Upper lobe of left lung (tissue), 6 donors: ENCODE measurements around the gene TOR1B. TPM values are rescaled to one million over a fixed set of nuclear protein-coding genes. Genes with fewer than 3 reads are reported as not detected.

Experiments
- ATAC-seq, 2 donors: fragments of 200-7000 bp; cut with Tn5 transposase; one replicate each; pipeline ENCODE4 v1.9.1; 2022; ENCODE audit warnings: mild to moderate bottlenecking in 2 of 2, moderate library complexity in 2 of 2; ENCODE audit not compliant: low FRiP score in 2 of 2
- DNase-seq, 2 donors: peaks; one replicate each; pipeline ENCODE4 v3.0.0-alpha.2; 2019 to 2020
- H3K27ac ChIP-seq, 4 donors: fragments of 200-600 bp; sonication (generic); one replicate each; pipeline ENCODE4 v1.5.1; 2016 to 2019
- H3K27me3 ChIP-seq, 4 donors: fragments of 200-600 bp; sonication (generic); one replicate each; pipeline ENCODE4 v1.5.1; 2017 to 2019
- H3K36me3 ChIP-seq, 4 donors: fragments of 200-600 bp; sonication (generic); one replicate each; pipeline ENCODE4 v1.5.1; 2016 to 2019
- H3K4me1 ChIP-seq, 4 donors: fragments of 200-600 bp; sonication (generic); one replicate each; pipeline ENCODE4 v1.5.1; 2018 to 2019
- H3K4me3 ChIP-seq, 4 donors: fragments of 200-600 bp; sonication (generic); one replicate each; pipeline ENCODE4 v1.5.1; 2017 to 2019; ENCODE audit warnings: mild to moderate bottlenecking in 2 of 4, moderate library complexity in 1 of 4
- H3K9me3 ChIP-seq, 4 donors: fragments of 200-600 bp; sonication (generic); one replicate each; pipeline ENCODE4 v1.5.1; 2018 to 2019
- CTCF ChIP-seq, 6 experiments: fragments of 450-650 bp in 4 of 6; fragments of 200-600 bp in 2 of 6; sonication (generic) in 2 of 6; IDR thresholded peaks; one replicate each; pipeline ENCODE4 v1.5.1; 2016 to 2019; ENCODE audit warnings: antibody characterized with exemption in 6 of 6
- EP300 ChIP-seq, 4 donors: sonication (generic); formaldehyde crosslinking; IDR thresholded peaks; one replicate each; pipeline ENCODE4 v1.5.1; 2017; ENCODE audit warnings: antibody characterized with exemption in 4 of 4, control low read depth in 2 of 4
- POLR2A ChIP-seq, 4 donors: fragments of 450-650 bp; IDR thresholded peaks; one replicate each; pipeline ENCODE4 v1.5.1; 2016 to 2017; ENCODE audit warnings: antibody characterized with exemption in 4 of 4, mild to moderate bottlenecking in 2 of 4
- POLR2AphosphoS5 ChIP-seq, 2 donors: sonication (generic); formaldehyde crosslinking; IDR thresholded peaks; one replicate each; pipeline ENCODE4 v1.5.1; 2017; ENCODE audit warnings: antibody characterized with exemption in 2 of 2
- WGBS, 2 donors: methylation state at CpG; one replicate each; pipeline ENCODE4 v1.1.5; 2017 to 2018; 5-methylcytosine and 5-hydroxymethylcytosine counted together
- total RNA-seq, 6 donors: library from RNA; depleted of rRNA in 4 of 6; stranded (reverse); fragments of >200 nt in 4 of 6; gene quantifications; one replicate each; pipeline versions ENCODE4 v1.1.0 to v1.2.1, GENCODE V29; 2016 to 2021
- donor health status: DM: no; HTN: no; CAD: no; lungs with moderate emphysema.
- donor health status: DM: no; HTN: yes; CAD: no; lungs with severe emphysema.

The TOR1B gene
- total RNA-seq, 6 donors from 2014 or later: 13.0 to 37.4 (median 25.0) TPM

GRCh38 chr9:129826344-129826743 lies 23.4 kb downstream of the TOR1B start:
- DNase-seq: no peak
- no peaks in the 10 kb centered on the region for H3K27me3 ChIP-seq
- H3K4me1 ChIP-seq: peaks cover 7 to 13% (median 10%) of the 10 kb centered on the region in 4 donors
- TF ChIP-seq EP300 (IDR thresholded peaks at IDR 0.05) (no peak), CTCF (IDR thresholded peaks at IDR 0.05) (no peak), POLR2A (IDR thresholded peaks at IDR 0.05) (no peak), POLR2AphosphoS5 (IDR thresholded peaks at IDR 0.05) (no peak)
- WGBS, 2 donors: 84 to 89% methylated on average over 6 of the region's 6 CpGs
- H3K27ac ChIP-seq: no peak overlapping the region
- no peak overlapping the region for H3K4me3 ChIP-seq
- no peaks in the 10 kb centered on the region for H3K9me3 ChIP-seq
- H3K36me3 ChIP-seq: peaks cover 30 to 59% (median 45%) of the 10 kb centered on the region in 4 donors
- ATAC-seq: no peak

- no peak overlapping the region for H3K4me3 ChIP-seq
- no peaks in the 10 kb centered on the region for H3K27me3 ChIP-seq
- DNase-seq: no peak
- no peak for TF ChIP-seq POLR2AphosphoS5 (IDR thresholded peaks at IDR 0.05)
- no peak for TF ChIP-seq CTCF (IDR thresholded peaks at IDR 0.05)
- no peak for TF ChIP-seq EP300 (IDR thresholded peaks at IDR 0.05)
- H3K4me1 ChIP-seq: peaks cover 7 to 13% (median 10%) of the 10 kb centered on the region in 4 donors
- H3K36me3 ChIP-seq: peaks cover 27 to 59% (median 45%) of the 10 kb centered on the region in 4 donors
- H3K9me3 ChIP-seq: no peaks in the 10 kb centered on the region
- no peak for ATAC-seq
- 96 to 100% methylated on average over 1 of the region's 1 CpG for WGBS, 2 donors
- H3K27ac ChIP-seq: no peak overlapping the region
Observed at GRCh38 chr9:129826759-129827158, 23.8 kb downstream of the TOR1B start.

DNA sequence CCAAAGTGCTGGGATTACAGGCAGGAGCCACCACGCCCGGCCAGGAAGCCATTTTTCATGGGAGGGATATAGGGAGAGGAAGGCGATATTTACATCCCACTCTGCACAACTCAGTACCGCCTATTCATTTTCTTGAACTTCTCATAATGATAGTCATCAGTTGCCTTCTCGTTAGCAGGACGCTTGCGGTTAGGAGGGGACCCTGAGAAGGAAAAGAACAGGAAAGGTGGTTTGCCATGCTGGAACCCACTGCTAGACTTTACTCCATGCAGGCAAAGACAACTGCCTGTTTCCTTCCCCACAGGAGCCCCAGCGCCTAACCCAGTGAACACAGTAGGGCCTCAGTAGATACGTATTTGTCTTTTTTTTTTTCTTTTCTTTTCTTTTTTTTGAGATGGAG lies 25.1 kb downstream of the TOR1B start:
- H3K4me3 ChIP-seq: no peak overlapping the region
- ATAC-seq (no peak), DNase-seq (no peak)
- 85 to 88% methylated on average over 9 of the region's 9 CpGs for WGBS, 2 donors
- no peak overlapping the region for H3K27ac ChIP-seq
- H3K4me1 ChIP-seq: peaks cover under 1 to 5% (median 2%) of the 10 kb centered on the region in 4 donors
- no peaks in the 10 kb centered on the region for H3K27me3 ChIP-seq
- TF ChIP-seq EP300 (IDR thresholded peaks at IDR 0.05) (no peak), CTCF (IDR thresholded peaks at IDR 0.05) (no peak), POLR2AphosphoS5 (IDR thresholded peaks at IDR 0.05) (no peak), POLR2A (IDR thresholded peaks at IDR 0.05) (no peak)
- no peaks in the 10 kb centered on the region for H3K9me3 ChIP-seq
- peaks cover 27 to 65% (median 46%) of the 10 kb centered on the region in 4 donors for H3K36me3 ChIP-seq

- H3K27me3 ChIP-seq: no peaks in the 10 kb centered on the region
- no peaks in the 10 kb centered on the region for H3K9me3 ChIP-seq
- no peak for TF ChIP-seq POLR2AphosphoS5 (IDR thresholded peaks at IDR 0.05)
- no peak for TF ChIP-seq CTCF (IDR thresholded peaks at IDR 0.05)
- TF ChIP-seq POLR2A (IDR thresholded peaks at IDR 0.05): no peak
- TF ChIP-seq EP300 (IDR thresholded peaks at IDR 0.05): no peak
- H3K4me1 ChIP-seq: peaks cover 6 to 10% (median 6%) of the 10 kb centered on the region in 4 donors
- 95 to 96% methylated on average over 7 to 10 of the region's 10 CpGs for WGBS, 2 donors
- no peak for ATAC-seq
- DNase-seq: no peak
- peaks cover 27 to 70% (median 46%) of the 10 kb centered on the region in 4 donors for H3K36me3 ChIP-seq
- no peak overlapping the region for H3K4me3 ChIP-seq
- no peak overlapping the region for H3K27ac ChIP-seq
Observed at GRCh38 chr9:129828969-129829368, 26.0 kb downstream of the TOR1B start.

- ATAC-seq (no peak), DNase-seq (no peak)
- no peak for TF ChIP-seq CTCF (IDR thresholded peaks at IDR 0.05)
- TF ChIP-seq EP300 (IDR thresholded peaks at IDR 0.05): no peak
- no peak for TF ChIP-seq POLR2AphosphoS5 (IDR thresholded peaks at IDR 0.05)
- no peak for TF ChIP-seq POLR2A (IDR thresholded peaks at IDR 0.05)
- peaks cover 27 to 56% (median 41%) of the 10 kb centered on the region in 4 donors for H3K36me3 ChIP-seq
- no peaks in the 10 kb centered on the region for H3K27me3 ChIP-seq
- H3K27ac ChIP-seq: no peak overlapping the region
- H3K4me3 ChIP-seq: no peak overlapping the region
- no peaks in the 10 kb centered on the region for H3K9me3 ChIP-seq
- H3K4me1 ChIP-seq: peaks cover 19 to 28% (median 23%) of the 10 kb centered on the region in 4 donors
- 89 to 100% methylated on average over 1 of the region's 1 CpG for WGBS, 2 donors
Observed at GRCh38 chr9:129832982-129833381, 30.0 kb downstream of the TOR1B start.
